H9 (cell line): ENCODE results near the gene UBASH3A. TPM values are rescaled to one million over a fixed set of nuclear protein-coding genes. Genes with fewer than 3 reads are reported as not detected.

Experiments used
- DNase-seq: peaks from one replicate; pipeline ENCODE4 v3.0.0-alpha.2; 2017
- H2AFZ ChIP-seq: one replicate; pipeline ENCODE4 v1.6.1; 2013; ENCODE audit warnings: mild to moderate bottlenecking, low read length, control low read depth, moderate library complexity
- H2AK5ac ChIP-seq: 2 replicates; pipeline ENCODE4 v1.6.1; 2013; ENCODE audit warnings: low read length, control low read depth, mixed read lengths; ENCODE audit not compliant: insufficient read length
- H2BK120ac ChIP-seq: one replicate; pipeline ENCODE4 v1.6.1; 2013; ENCODE audit warnings: low read depth, mild to moderate bottlenecking, low read length, control low read depth, inconsistent platforms; ENCODE audit not compliant: poor library complexity, severe bottlenecking
- H2BK12ac ChIP-seq: 2 replicates; pipeline ENCODE4 v1.6.1; 2013; ENCODE audit warnings: low read length, control low read depth, mixed read lengths, low read depth; ENCODE audit not compliant: insufficient read length
- H2BK15ac ChIP-seq: 2 replicates; pipeline ENCODE4 v1.6.1; 2013; ENCODE audit warnings: low read depth, low read length, control low read depth
- H2BK20ac ChIP-seq: one replicate; pipeline ENCODE4 v1.6.1; 2013; ENCODE audit warnings: low read depth, mild to moderate bottlenecking, low read length, control low read depth, inconsistent platforms; ENCODE audit not compliant: poor library complexity, severe bottlenecking
- H2BK5ac ChIP-seq: 2 replicates; pipeline ENCODE4 v1.6.1; 2013; ENCODE audit warnings: low read length, control low read depth, mixed read lengths; ENCODE audit not compliant: insufficient read length
- H3K14ac ChIP-seq: 2 replicates; pipeline ENCODE4 v1.6.1; 2013; ENCODE audit warnings: low read length, control low read depth; ENCODE audit not compliant: insufficient read depth
- H3K18ac ChIP-seq: 2 replicates; pipeline ENCODE4 v1.6.1; 2013; ENCODE audit warnings: low read depth, mild to moderate bottlenecking, mixed read lengths, low read length, control low read depth; ENCODE audit not compliant: insufficient read length
- H3K23ac ChIP-seq: 2 replicates; pipeline ENCODE4 v1.6.1; 2013; ENCODE audit warnings: low read length, control low read depth, mixed read lengths, low read depth; ENCODE audit not compliant: insufficient read length
- H3K23me2 ChIP-seq: 2 replicates; pipeline ENCODE4 v1.6.1; 2013; ENCODE audit warnings: low read depth, mild to moderate bottlenecking, mixed read lengths, low read length, control low read depth; ENCODE audit not compliant: insufficient read length, poor library complexity, severe bottlenecking
- H3K27ac ChIP-seq: 2 replicates; pipeline ENCODE4 v1.5.1; 2013; ENCODE audit warnings: low read length, control low read depth, mixed read lengths, low read depth; ENCODE audit not compliant: insufficient read length
- H3K27me3 ChIP-seq: 2 replicates; pipeline ENCODE4 v1.6.1; 2013; ENCODE audit warnings: low read length, control low read depth, inconsistent platforms; ENCODE audit not compliant: insufficient read depth
- H3K4ac ChIP-seq: 2 replicates; pipeline ENCODE4 v1.6.1; 2013; ENCODE audit warnings: low read depth, mild to moderate bottlenecking, control low read depth, inconsistent platforms, low read length, moderate library complexity
- H3K4me1 ChIP-seq: 2 replicates; pipeline ENCODE4 v1.6.1; 2013; ENCODE audit warnings: low read length, control low read depth, inconsistent platforms; ENCODE audit not compliant: insufficient read depth
- H3K4me2 ChIP-seq: 2 replicates; pipeline ENCODE4 v1.6.1; 2013; ENCODE audit warnings: low read length, control low read depth, mixed read lengths; ENCODE audit not compliant: insufficient read length, insufficient read depth
- H3K56ac ChIP-seq: 2 replicates; pipeline ENCODE4 v1.6.1; 2013; ENCODE audit warnings: low read depth, mild to moderate bottlenecking, mixed read lengths, low read length, control low read depth; ENCODE audit not compliant: insufficient read length
- H3K79me1 ChIP-seq: 2 replicates; pipeline ENCODE4 v1.6.1; 2013; ENCODE audit warnings: low read depth, mild to moderate bottlenecking, moderate library complexity, low read length, control low read depth, inconsistent platforms; ENCODE audit not compliant: insufficient read depth, poor library complexity, severe bottlenecking
- H3K79me2 ChIP-seq: 2 replicates; pipeline ENCODE4 v1.6.1; 2013; ENCODE audit warnings: low read length, control low read depth, inconsistent platforms; ENCODE audit not compliant: insufficient read depth
- H3K9ac ChIP-seq: 2 replicates; pipeline ENCODE4 v1.6.1; 2013; ENCODE audit warnings: low read length, control low read depth, mixed read lengths; ENCODE audit not compliant: insufficient read length; ENCODE audit errors: extremely low read depth
- H3K9me3 ChIP-seq: one replicate; pipeline ENCODE4 v1.6.1; 2013; ENCODE audit warnings: low read depth, low read length, inconsistent platforms; ENCODE audit not compliant: control insufficient read depth
- H3T11ph ChIP-seq: one replicate; pipeline ENCODE4 v1.6.1; 2013; ENCODE audit warnings: mild to moderate bottlenecking, low read length, control low read depth, inconsistent platforms
- H4K20me1 ChIP-seq: one replicate; pipeline ENCODE4 v1.6.1; 2013; ENCODE audit not compliant: control insufficient read depth, insufficient read length, insufficient read depth
- H4K5ac ChIP-seq: 2 replicates; pipeline ENCODE4 v1.6.1; 2013; ENCODE audit warnings: low read depth, mild to moderate bottlenecking, mixed read lengths, low read length, control low read depth; ENCODE audit not compliant: insufficient read length
- H4K8ac ChIP-seq: replicated peaks from 2 replicates; pipeline ENCODE4 v1.6.1; 2013; ENCODE audit warnings: low read length, control low read depth, mixed read lengths, low read depth; ENCODE audit not compliant: insufficient read length
- H4K91ac ChIP-seq: 2 replicates; pipeline ENCODE4 v1.6.1; 2013; ENCODE audit warnings: low read depth, mild to moderate bottlenecking, moderate library complexity, mixed read lengths, low read length, control low read depth; ENCODE audit not compliant: insufficient read length
- H3K27ac Mint-ChIP-seq, 3 experiments: 2 replicates in 2 of 3; 3 replicates in 1 of 3; pipeline ENCODE4 v1.8.0; 2020 to 2021; ENCODE audit warnings: mixed read lengths in 3 of 3, mild to moderate bottlenecking in 1 of 3, moderate library complexity in 1 of 3
- H3K27me3 Mint-ChIP-seq: 2 replicates; pipeline ENCODE4 v1.8.0; 2021; ENCODE audit warnings: low read depth, mild to moderate bottlenecking, moderate library complexity, mixed read lengths
- H3K36me3 Mint-ChIP-seq, 3 experiments: 2 replicates in 2 of 3; 3 replicates in 1 of 3; pipeline ENCODE4 v1.8.0; 2020 to 2021; ENCODE audit warnings: low read depth in 3 of 3, mixed read lengths in 3 of 3; ENCODE audit not compliant: insufficient read depth in 1 of 3
- H3K4me1 Mint-ChIP-seq, 2 experiments: 2 replicates each; pipeline ENCODE4 v1.8.0; 2020; ENCODE audit warnings: mixed read lengths in 2 of 2
- H3K4me3 Mint-ChIP-seq, 2 experiments: 2 replicates in 1 of 2; 3 replicates in 1 of 2; pipeline ENCODE4 v1.8.0; 2020 to 2021; ENCODE audit warnings: mild to moderate bottlenecking in 2 of 2, mixed read lengths in 2 of 2, moderate library complexity in 1 of 2
- H3K9me3 Mint-ChIP-seq, 2 experiments: 2 replicates in 1 of 2; 3 replicates in 1 of 2; pipeline ENCODE4 v1.8.0; 2020; ENCODE audit warnings: mild to moderate bottlenecking in 2 of 2, mixed read lengths in 2 of 2, moderate library complexity in 1 of 2
- CTCF ChIP-seq: fragments of 200-600 bp; sonication (generic); conservative IDR thresholded peaks from 3 replicates; pipeline ENCODE4 v1.8.0; 2021; ENCODE audit warnings: antibody characterized with exemption, mild to moderate bottlenecking
- WGBS: extraction: QIAGEN DNeasy Blood & Tissue Kit; methylation state at CpG from one replicate; pipeline ENCODE4 v1.1.7; 2013; ENCODE audit warnings: missing lambda C conversion rate, low lambda C conversion rate, mixed read lengths; ENCODE audit not compliant: insufficient read length; ENCODE audit errors: extremely low coverage; 5-methylcytosine and 5-hydroxymethylcytosine counted together
- total RNA-seq: library from RNA; stranded (reverse); gene quantifications from 2 replicates; pipeline ENCODE4 v1.2.1, GENCODE V29; 2021

UBASH3A gene
- total RNA-seq, 1 experiment from 2014 or later = not detected

- Histone ChIP-seq H4K8ac (no peak overlapping the region), H2AFZ (no peak overlapping the region), H3K23ac (no peak overlapping the region), H4K5ac (no peak overlapping the region), H3K27me3 (no peaks in the 10 kb centered on the region), H3K27ac (no peak overlapping the region), H2BK15ac (no peak overlapping the region), H3K79me2 (no peaks in the 10 kb centered on the region), H3K9me3 (no peaks in the 10 kb centered on the region), H4K20me1 (no peaks in the 10 kb centered on the region), H3K4ac (no peak overlapping the region), H3K4me2 (no peak overlapping the region), H3K23me2 (no peaks in the 10 kb centered on the region), H3K56ac (no peak overlapping the region), H3K18ac (no peak overlapping the region), H2BK120ac (no peak overlapping the region), H3K79me1 (no peaks in the 10 kb centered on the region), H3K14ac (no peak overlapping the region), H4K91ac (no peak overlapping the region), H3K4me1 (no peaks in the 10 kb centered on the region), H3T11ph (no peak overlapping the region), H2BK12ac (no peak overlapping the region), H2AK5ac (no peak overlapping the region), H2BK20ac (no peak overlapping the region), H2BK5ac (no peak overlapping the region), H3K9ac (no peak overlapping the region)
- TF ChIP-seq CTCF = no peak
- Mint-ChIP-seq H3K4me1 (no peaks in the 10 kb centered on the region), H3K9me3 (peaks cover 7 to 9% of the 10 kb centered on the region in 2 experiments; a peak in 3 of 5 replicates), H3K4me3 (no peak overlapping the region), H3K27ac (no peak overlapping the region), H3K27me3 (peaks cover 39% of the 10 kb centered on the region), H3K36me3 (no peaks in the 10 kb centered on the region)
- DNase-seq = no peak
- no CpG with 5 or more reads among the region's 10 CpGs for WGBS
Observed at GRCh38 chr21:42427809-42428419, 24.2 kb downstream of the UBASH3A start.
